Heart right ventricle (tissue), 16 donors: ENCODE measurements around the gene ROCK2. TPM values are rescaled to one million over a fixed set of nuclear protein-coding genes. Genes with fewer than 3 reads are reported as not detected.

Source experiments
- ATAC-seq, 8 donors: fragments of 200-7000 bp; cut with Tn5 transposase; one replicate each; pipeline ENCODE4 v1.9.1; 2020; ENCODE audit warnings: mild to moderate bottlenecking in 8 of 8, moderate library complexity in 8 of 8, moderate number of reproducible peaks in 1 of 8
- DNase-seq, 2 donors: peaks; one replicate each; pipeline ENCODE4 v3.0.0-alpha.2; 2020
- H3K27ac ChIP-seq, 10 donors: fragments of 200-600 bp; sonication (generic) in 2 of 10; one replicate each; pipeline versions ENCODE4 v1.5.0 to v1.8.0; 2020 to 2022; ENCODE audit warnings: mild to moderate bottlenecking in 3 of 10
- H3K27me3 ChIP-seq, 7 donors: fragments of 200-600 bp; one replicate each; pipeline ENCODE4 v1.8.0; 2021 to 2022; ENCODE audit warnings: mild to moderate bottlenecking in 2 of 7
- H3K36me3 ChIP-seq, 9 donors: fragments of 200-600 bp; sonication (generic) in 1 of 9; one replicate each; pipeline versions ENCODE4 v1.5.0 to v1.8.0; 2020 to 2022; ENCODE audit warnings: mild to moderate bottlenecking in 2 of 9
- H3K4me1 ChIP-seq, 9 donors: fragments of 200-600 bp; sonication (generic) in 1 of 9; one replicate each; pipeline versions ENCODE4 v1.5.0 to v1.8.0; 2020 to 2022; ENCODE audit warnings: mild to moderate bottlenecking in 4 of 9
- H3K4me3 ChIP-seq, 10 donors: fragments of 200-600 bp; sonication (generic) in 2 of 10; one replicate each; pipeline versions ENCODE4 v1.5.0 to v1.8.0; 2020 to 2022; ENCODE audit warnings: mild to moderate bottlenecking in 7 of 10, moderate library complexity in 2 of 10
- H3K9me3 ChIP-seq, 11 donors: fragments of 200-600 bp in 10 of 11; sonication (generic) in 2 of 11; one replicate each; pipeline versions ENCODE4 v1.5.0 to v1.8.0; 2013 to 2022; ENCODE audit warnings: mild to moderate bottlenecking in 2 of 11, control low read depth in 1 of 11, moderate library complexity in 1 of 11
- WGBS, 2 donors: extraction: QIAGEN DNeasy Blood & Tissue Kit; methylation state at CpG; one replicate each; pipeline ENCODE4 v1.1.7; 2013; ENCODE audit warnings: inconsistent platforms in 1 of 2; 5-methylcytosine and 5-hydroxymethylcytosine counted together
- intact Hi-C, 10 donors: fragments of 100-400 bp; cut with DNase I; formaldehyde crosslinking; loops; one replicate each; pipeline versions ENCODE4 v1.11.1 to v1.14.2; 2022
- polyA plus RNA-seq, 2 donors: library from polyadenylated mRNA; stranded (reverse); fragments of 200-250 nt; gene quantifications; one replicate each; pipeline ENCODE4 v1.2.3, GENCODE V29; 2013
- total RNA-seq, 10 donors: library from RNA; stranded (reverse); fragmentation: NEBNext Ultra II Directional in 3 of 10; extraction: Animal tissue kit (Norgen Biotek cat#: 25700) in 3 of 10; gene quantifications; one replicate each; pipeline versions ENCODE4 v1.2.1 to v1.2.4, GENCODE V29; 2021 to 2023
- TF ChIP-seq, protein P1 (sequence below), 9 donors: fragments of 200-600 bp; sonication (generic) in 2 of 9; IDR thresholded peaks; one replicate each; pipeline versions ENCODE4 v1.5.0 to v1.8.0; 2021 to 2022; ENCODE audit warnings: antibody characterized with exemption in 9 of 9, mild to moderate bottlenecking in 5 of 9, moderate library complexity in 1 of 9
- donor health status: Arrhythmogenic right ventricular cardiomyopathy.
- donor health status: ischemic (EF 13 %, LVEDD 7.1; RV severe dilation, severe dysfunction).
- donor health status: healthy with polysubstance abuse.
- donor health status: DM: no; HTN: yes; CAD: no.
- donor health status: DM: no; HTN: no; CAD: no.
- donor health status: ischemic (EF 25% LVEDD 6.9; RV normal size, moderate dysfunction).
- donor health status: ischemic (EF 25% LVEDD 5.7; RV mildly dilated, moderate dysfunction).
- donor health status: healthy.
- donor health status: DM: yes; HTN: yes; CAD: no.
- donor health status: Ischemic cardiomyopathy.
- donor health status: ischemic (EF 35%, LVEDD 5.7; RV mildly dilated, moderate dysfunction).
- donor health status: nonischemic (EF 11% LVEDD 7.7; RV severe dilation, severe dysfunction).
- donor health status: DM: yes; HTN: yes; CAD: no.
- donor health status: PGD.
- donor health status: ischemic (EF 29% LVEDD 5.4; RV normal size, mild dysfunction).
- donor health status: nonischemic (EF 23%, LVEDD 6.1; RV moderate dilation, normal function).

ROCK2 gene
- total and polyA plus RNA-seq, 12 donors: 6.9 to 51.8 (median 36.5) TPM

DNA sequence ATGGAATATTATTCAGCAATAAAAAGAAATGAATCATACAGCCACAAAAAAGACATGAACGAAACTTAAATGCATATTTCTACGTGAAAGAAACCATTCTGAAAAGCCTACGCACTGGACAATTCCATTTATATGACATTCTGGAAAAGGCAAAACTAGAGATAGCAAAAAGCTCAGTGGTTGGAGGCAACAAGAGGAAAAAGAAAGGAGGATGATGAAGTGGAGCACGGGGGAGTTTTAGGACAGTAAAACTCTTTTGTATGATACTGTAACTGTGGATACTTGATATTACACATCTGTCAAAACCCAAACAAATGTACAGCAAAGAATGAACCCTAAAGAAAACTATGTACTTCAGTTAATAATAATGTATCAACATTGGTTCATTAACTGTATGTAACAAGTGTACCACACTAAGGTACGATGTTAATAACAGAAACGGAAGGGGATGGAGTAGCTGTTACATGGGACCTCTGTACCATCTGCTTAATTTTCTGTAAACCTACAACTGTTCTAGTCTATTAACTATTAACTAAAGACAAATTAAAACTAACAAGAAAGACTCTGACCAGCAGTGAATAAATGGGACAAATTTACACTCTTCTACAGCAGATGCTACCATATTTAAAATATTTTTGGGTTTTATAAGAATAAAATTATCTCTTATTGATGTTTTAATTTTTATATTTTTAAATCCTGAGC, 31.5 kb downstream of the ROCK2 start:
- H3K27ac ChIP-seq: no peak overlapping the region
- peaks cover 0 to 54% (median 44%) of the 10 kb centered on the region in 9 donors for H3K4me1 ChIP-seq
- H3K9me3 ChIP-seq: no peaks in the 10 kb centered on the region

DNA sequence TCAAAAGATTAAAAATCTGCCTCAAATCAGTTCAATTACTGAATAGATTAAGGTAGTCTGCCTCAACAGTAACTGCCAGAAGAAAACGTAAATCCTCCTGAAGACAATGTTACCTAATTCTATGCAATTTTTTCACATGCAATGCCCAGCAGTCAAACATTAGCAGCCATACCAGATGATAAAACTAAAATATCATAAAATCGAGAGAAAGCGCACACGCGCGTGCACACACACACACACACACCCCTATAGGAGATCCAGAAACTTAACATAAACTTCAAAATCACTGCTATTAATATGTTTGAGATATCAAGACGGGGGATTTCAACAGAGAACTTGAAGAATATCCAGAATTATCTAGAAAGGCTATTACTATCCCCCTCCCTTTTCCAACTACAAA, 32.9 kb downstream of the ROCK2 start:
- peaks cover 0 to 49% (median 46%) of the 10 kb centered on the region in 9 donors for H3K4me1 ChIP-seq
- TF ChIP-seq, protein P1, sequence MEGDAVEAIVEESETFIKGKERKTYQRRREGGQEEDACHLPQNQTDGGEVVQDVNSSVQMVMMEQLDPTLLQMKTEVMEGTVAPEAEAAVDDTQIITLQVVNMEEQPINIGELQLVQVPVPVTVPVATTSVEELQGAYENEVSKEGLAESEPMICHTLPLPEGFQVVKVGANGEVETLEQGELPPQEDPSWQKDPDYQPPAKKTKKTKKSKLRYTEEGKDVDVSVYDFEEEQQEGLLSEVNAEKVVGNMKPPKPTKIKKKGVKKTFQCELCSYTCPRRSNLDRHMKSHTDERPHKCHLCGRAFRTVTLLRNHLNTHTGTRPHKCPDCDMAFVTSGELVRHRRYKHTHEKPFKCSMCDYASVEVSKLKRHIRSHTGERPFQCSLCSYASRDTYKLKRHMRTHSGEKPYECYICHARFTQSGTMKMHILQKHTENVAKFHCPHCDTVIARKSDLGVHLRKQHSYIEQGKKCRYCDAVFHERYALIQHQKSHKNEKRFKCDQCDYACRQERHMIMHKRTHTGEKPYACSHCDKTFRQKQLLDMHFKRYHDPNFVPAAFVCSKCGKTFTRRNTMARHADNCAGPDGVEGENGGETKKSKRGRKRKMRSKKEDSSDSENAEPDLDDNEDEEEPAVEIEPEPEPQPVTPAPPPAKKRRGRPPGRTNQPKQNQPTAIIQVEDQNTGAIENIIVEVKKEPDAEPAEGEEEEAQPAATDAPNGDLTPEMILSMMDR (IDR thresholded peaks at IDR 0.05): no peak
- intact Hi-C loops: no loop called here
- no peaks in the 10 kb centered on the region for H3K36me3 ChIP-seq
- H3K27me3 ChIP-seq: no peaks in the 10 kb centered on the region
- H3K9me3 ChIP-seq: no peaks in the 10 kb centered on the region
- no peak overlapping the region for H3K27ac ChIP-seq
- H3K4me3 ChIP-seq: no peak overlapping the region
- no peak for DNase-seq
- 82 to 84% methylated on average over 7 of the region's 7 CpGs for WGBS, 2 donors
- no peak for ATAC-seq

More for the DNA sequence above, 31.5 kb downstream of the ROCK2 start:
- ATAC-seq (no peak), DNase-seq (no peak)
- Histone ChIP-seq H3K27me3 (no peaks in the 10 kb centered on the region), H3K4me3 (no peak overlapping the region), H3K36me3 (no peaks in the 10 kb centered on the region)
- TF ChIP-seq, protein P1 (IDR thresholded peaks at IDR 0.05): no peak
- intact Hi-C loops: no loop called here
- WGBS, 2 donors: 94 to 97% methylated on average over 6 of the region's 6 CpGs

DNA sequence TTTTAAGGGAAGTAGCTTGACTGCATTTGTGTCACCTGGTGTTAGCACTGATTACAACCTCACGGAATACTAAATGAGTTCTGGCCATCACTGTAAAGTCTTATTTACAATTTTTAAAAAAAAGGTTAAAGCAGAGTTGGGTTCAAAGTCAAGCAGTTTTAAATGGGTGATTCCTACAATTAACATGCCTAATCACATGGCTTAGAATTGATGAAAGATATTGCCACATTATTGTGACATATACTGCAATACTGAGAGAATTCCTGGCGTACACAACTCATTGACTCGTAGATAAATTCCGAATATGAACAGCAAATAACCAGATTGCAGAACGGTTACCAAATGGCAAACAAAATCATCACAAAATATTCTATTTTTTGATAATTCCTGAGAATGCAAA, 34.2 kb downstream of the ROCK2 start:
- intact Hi-C loops: no loop called here
- H3K27ac ChIP-seq: no peak overlapping the region
- no peaks in the 10 kb centered on the region for H3K9me3 ChIP-seq
- H3K4me3 ChIP-seq: no peak overlapping the region
- 41 to 46% methylated on average over 5 of the region's 5 CpGs for WGBS, 2 donors
- peaks cover 0 to 53% (median 47%) of the 10 kb centered on the region in 9 donors for H3K4me1 ChIP-seq
- H3K36me3 ChIP-seq: no peaks in the 10 kb centered on the region
- H3K27me3 ChIP-seq: no peaks in the 10 kb centered on the region
- no peak for DNase-seq
- ATAC-seq: no peak
- TF ChIP-seq, protein P1 (IDR thresholded peaks at IDR 0.05): no peak

DNA sequence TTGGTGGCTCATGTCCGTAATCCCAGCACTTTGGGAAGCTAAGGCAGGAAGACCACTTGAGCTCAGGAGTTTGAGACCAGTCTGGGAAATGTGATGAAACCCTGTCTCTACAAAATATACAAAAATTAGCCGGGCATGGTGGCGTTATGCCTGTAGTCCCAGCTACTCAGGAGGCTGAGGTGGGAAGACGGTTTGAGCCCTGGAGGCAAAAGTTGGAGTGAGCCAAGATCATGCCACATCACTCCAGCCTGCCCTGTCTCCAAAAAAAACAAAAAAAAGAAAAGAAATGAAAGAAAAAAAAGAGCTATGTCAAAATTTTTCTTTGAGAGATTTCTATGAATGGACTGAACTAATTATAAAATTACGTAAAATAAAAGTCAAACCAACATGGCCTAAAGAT, 34.7 kb downstream of the ROCK2 start:
- TF ChIP-seq, protein P1 (IDR thresholded peaks at IDR 0.05): no peak
- DNase-seq (no peak), ATAC-seq (no peak)
- H3K9me3 ChIP-seq: no peaks in the 10 kb centered on the region
- intact Hi-C loops: no loop called here
- no peak overlapping the region for H3K27ac ChIP-seq
- H3K27me3 ChIP-seq: no peaks in the 10 kb centered on the region
- H3K4me3 ChIP-seq: no peak overlapping the region
- 84 to 97% methylated on average over 5 of the region's 5 CpGs for WGBS, 2 donors
- H3K4me1 ChIP-seq: peaks cover 0 to 51% (median 45%) of the 10 kb centered on the region in 9 donors
- H3K36me3 ChIP-seq: no peaks in the 10 kb centered on the region
